HG02943 (cell line): ENCODE results near the gene RUVBL1.

Experiments
- ATAC-seq: cut with Tn5 transposase; IDR thresholded peaks from one replicate; pipeline ENCODE4 v1.9.1; 2021; ENCODE audit warnings: mild to moderate bottlenecking, low read depth, moderate library complexity; ENCODE audit not compliant: unreplicated experiment

The RUVBL1 gene

GRCh38 chr3:128143496-128143895 lies 19.9 kb upstream of the RUVBL1 start:
- no peak for ATAC-seq

GRCh38 chr3:128133273-128133883 lies 9.8 kb upstream of the RUVBL1 start:
- no peak for ATAC-seq

GRCh38 chr3:128131897-128132646 lies 8.5 kb upstream of the RUVBL1 start:
- no peak for ATAC-seq

DNA sequence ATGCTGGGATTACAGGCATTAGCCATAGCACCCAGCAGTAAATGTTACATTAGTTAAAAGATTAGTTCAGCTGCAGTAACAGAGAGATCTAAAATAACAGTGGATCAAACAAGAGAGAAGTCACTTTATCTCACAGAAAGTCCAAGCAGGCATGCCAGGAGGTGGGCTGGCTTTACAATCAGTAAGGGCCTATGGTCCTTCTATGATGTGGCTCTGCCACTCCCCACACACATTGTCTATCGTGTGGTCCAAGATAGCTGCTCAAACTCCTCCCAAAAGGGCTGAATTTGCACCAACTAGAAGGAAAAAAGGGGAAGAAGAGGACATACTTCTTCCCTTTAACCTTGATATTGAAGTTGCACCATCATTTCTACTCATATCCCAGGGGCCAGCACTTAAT lies 4.6 kb upstream of the RUVBL1 start:
- no peak for ATAC-seq

DNA sequence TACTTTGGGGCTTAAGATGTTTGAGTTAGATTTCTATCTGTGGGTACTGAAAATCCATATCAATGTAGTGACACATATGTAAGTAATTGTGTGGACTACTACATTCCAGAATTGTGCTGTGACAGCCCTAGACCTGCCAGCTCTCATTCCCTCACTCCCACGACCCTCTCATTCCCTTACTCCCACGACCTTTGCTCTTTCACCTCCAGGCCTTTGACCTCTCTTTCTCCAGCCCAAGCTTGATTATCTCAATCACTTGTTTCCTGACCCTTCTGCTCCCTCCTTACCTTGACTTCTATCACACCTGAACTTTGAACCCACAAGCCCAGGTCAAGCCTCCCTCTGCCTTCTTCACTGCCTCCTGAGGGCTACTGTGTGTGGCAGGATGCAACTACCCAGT lies 3.6 kb upstream of the RUVBL1 start:
- ATAC-seq: no peak

GRCh38 chr3:128123156-128123537 lies 465 bp downstream of the RUVBL1 start:
- ATAC-seq: no peak

DNA sequence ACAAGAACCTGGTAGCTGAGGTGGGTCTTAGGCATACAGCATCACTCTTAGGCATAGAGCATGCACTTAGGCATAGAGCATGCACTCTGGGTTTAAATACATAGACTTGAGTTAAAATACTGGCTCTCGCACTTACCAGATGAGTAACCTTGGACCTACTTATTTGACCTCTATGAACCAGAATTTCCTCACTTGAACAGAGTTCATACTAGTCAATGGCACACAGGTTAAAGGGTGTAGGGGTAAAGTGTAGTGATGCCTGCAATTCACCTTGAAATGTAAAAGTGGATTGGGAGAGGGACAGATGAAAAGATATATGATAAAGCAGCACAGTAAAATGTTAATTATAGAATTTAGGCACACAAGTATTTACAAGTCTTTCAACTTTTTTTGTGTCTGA lies 1.6 kb downstream of the RUVBL1 start:
- ATAC-seq: no peak

GRCh38 chr3:128113817-128114794 lies 9.5 kb downstream of the RUVBL1 start:
- ATAC-seq: peak; percentile 63

DNA sequence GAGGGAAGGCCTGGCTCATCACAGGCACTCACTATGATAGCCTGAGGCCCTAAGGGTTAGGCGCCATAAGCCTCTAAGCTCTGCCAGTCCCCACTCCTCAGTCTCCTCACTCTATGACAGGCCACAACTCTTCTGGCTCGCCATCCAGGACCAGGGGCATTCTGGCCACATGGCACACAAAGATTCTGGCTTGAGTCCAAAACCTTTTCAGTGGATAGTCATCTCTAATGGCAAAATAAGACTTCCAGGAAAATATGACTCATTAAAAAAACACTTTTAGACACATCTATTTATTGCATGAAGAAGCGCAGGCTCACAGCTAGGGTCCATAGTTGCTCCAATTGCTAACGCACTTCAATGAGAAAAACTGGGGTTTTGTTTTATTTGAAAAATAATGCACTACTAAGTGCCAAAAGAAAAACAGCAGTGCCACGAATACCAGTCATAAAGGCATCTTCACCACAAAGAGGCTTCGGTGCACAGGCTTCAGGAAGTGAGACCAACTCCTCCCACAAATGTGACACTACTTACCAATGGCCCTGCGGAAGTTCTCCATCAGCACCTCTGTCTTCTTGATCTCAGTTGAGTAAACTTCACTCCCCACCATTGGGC lies 11.1 kb downstream of the RUVBL1 start:
- ATAC-seq: no peak

DNA sequence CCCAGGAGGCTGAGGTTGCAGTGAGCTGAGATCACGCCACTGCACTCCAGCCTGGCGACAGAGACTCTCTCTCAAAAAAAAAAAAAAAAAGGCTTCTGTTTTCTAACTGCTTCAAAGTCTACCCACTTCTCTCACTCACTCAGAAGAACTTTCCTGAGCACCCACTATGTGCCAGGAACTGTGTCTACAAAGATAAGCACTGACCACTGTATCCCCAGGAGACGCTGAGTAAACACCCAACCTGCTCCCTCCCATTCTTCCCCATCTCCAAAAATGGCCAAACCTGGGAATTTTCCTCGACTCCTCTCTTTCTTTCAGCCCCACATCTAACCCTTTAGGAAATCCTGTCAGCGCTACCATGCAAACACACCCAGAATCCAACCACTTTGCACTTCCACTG lies 12.5 kb downstream of the RUVBL1 start:
- ATAC-seq: no peak

DNA sequence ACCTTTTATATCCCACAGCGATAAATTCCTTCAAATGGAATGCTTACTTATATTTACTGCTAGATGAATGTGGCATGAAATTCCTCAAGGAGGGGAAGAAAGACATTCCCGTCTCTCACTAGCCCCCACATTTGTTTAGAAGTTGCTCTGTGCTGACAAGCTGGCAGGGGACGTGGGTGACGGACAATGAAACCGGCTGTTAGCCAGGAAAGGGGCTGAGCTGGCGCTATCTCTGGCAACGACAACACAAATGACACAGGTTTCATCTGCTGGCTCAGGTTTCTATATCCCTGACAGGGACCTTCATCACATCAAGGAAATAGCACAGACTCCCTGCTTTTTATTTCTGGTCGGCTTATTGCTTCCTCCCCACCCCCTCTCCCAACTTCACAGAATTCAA lies 15.8 kb downstream of the RUVBL1 start:
- ATAC-seq: no peak

- ATAC-seq: no peak
These were observed 20.4 kb downstream of the RUVBL1 start for GRCh38 chr3:128103136-128103676.

DNA sequence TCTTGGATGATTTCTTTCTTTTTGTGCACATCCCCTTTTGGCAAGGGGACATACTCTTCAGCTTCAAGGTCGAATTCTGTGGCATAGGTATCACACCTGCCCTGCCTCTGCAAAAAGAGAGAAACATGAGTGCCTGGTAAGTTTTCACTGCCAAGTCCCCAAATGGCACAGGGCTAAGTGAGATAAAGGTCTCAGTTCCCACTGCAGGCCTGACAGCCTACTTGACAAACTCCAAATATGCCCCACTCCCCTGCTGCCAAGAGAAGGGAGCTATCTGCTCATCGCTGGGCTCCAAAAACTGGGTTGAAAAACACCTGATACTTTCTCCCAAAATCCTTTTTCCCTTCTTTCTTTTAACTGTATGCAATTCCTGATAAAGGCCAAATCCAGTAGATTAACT lies 23.0 kb downstream of the RUVBL1 start:
- no peak for ATAC-seq

- ATAC-seq: no peak
These were observed 23.5 kb downstream of the RUVBL1 start for GRCh38 chr3:128100161-128100560.

- no peak for ATAC-seq
These were observed 25.4 kb downstream of the RUVBL1 start for GRCh38 chr3:128098234-128098633.

DNA sequence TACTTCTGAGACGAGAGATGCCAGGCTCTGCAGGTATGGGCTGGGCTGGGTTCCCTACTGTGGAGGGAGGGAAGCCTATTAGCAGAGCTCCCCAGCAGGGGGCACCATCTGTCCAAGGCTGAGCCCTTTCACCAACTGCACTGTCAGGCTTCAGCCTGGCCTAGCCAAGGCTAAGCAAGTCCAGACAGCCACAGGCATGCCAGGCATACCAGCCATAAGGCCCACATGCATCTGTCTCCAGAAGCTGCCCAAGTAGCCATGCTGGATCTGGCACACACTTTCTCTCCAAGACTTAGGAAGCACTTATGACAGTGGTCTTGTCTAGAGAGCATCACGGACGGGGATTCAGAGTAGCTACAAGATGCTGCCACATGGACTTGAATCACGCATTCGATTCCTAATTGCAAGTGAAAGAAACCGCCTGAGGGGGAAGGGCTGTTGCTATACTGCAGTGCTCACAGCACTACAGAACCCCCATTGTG lies 28.3 kb downstream of the RUVBL1 start:
- no peak for ATAC-seq

DNA sequence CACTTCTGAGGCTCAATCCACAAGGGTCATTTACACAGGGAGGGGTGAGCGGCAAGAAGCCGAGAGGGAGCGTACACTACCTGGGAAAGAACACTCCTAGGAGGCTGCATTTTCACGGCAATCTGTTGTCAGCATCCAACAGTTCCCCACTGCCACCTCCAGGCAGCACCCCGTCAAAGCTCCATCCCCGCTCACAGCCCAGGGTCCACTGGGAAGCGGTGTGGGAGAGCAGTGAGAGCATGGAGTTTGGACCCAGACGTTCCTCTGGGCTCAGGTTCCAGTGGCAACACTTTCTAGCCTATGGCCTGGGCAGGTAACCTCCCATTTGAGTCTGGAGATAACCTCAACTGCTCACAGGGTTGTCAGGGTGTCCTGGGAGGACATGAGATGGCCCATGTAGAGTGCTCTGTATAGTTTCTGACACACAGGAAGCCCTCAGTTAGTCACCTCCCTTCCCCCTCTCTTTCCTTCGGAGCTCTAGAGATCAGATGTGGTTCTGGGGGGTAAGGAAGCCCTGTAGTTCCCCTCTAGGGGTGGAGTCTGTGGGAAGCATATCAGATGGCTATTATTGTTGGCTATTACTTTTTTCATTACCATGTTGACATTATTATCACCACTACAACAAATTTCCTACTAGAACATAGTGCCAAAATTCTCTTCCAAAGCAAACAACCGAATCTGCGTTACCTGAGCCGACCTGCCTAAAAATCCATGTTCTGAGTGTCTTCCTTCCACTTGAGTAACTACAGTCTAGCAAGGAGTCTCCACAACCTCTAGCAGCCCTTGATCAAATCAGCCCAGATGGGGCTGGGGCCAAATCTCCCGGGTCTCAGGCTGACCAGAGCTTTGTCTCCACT lies 29.1 kb downstream of the RUVBL1 start:
- ATAC-seq: no peak

- no peak for ATAC-seq
These were observed 32.0 kb downstream of the RUVBL1 start for GRCh38 chr3:128091586-128091985.

GRCh38 chr3:128089135-128089534 lies 34.5 kb downstream of the RUVBL1 start:
- ATAC-seq: no peak

GRCh38 chr3:128084675-128085021 lies 39.0 kb downstream of the RUVBL1 start:
- ATAC-seq: no peak
